Lung (tissue), 12 donors: ENCODE data around the gene A3GALT2. TPM values are rescaled to one million over a fixed set of nuclear protein-coding genes. Genes with fewer than 3 reads are reported as not detected.

Experiments used
- ATAC-seq: fragments of 200-7000 bp; cut with Tn5 transposase; one replicate; pipeline ENCODE4 v1.9.1; 2020; ENCODE audit warnings: moderate number of reproducible peaks; ENCODE audit not compliant: insufficient read depth, low FRiP score
- DNase-seq, 3 donors: peaks; one replicate each; pipeline ENCODE4 v3.0.0-alpha.2; 2013 to 2017
- H3K27ac ChIP-seq, 2 donors: one replicate each; pipeline ENCODE4 v1.5.1; 2013; ENCODE audit warnings: mild to moderate bottlenecking in 2 of 2, moderate library complexity in 2 of 2, control low read depth in 1 of 2, inconsistent platforms in 1 of 2, low read depth in 1 of 2, low read length in 1 of 2
- H3K27me3 ChIP-seq, 3 donors: one replicate each; pipeline ENCODE4 v1.5.1; 2013; ENCODE audit warnings: low read length in 2 of 3; ENCODE audit not compliant: control insufficient read depth in 3 of 3, insufficient read depth in 3 of 3
- H3K36me3 ChIP-seq, 4 donors: one replicate each; pipeline ENCODE4 v1.5.1; 2013; ENCODE audit warnings: low read length in 4 of 4, mild to moderate bottlenecking in 1 of 4, moderate library complexity in 1 of 4; ENCODE audit not compliant: control insufficient read depth in 4 of 4, insufficient read depth in 4 of 4
- H3K4me1 ChIP-seq, 5 donors: one replicate each; pipeline ENCODE4 v1.5.1; 2013; ENCODE audit warnings: low read length in 5 of 5, mild to moderate bottlenecking in 2 of 5, moderate library complexity in 1 of 5; ENCODE audit not compliant: control insufficient read depth in 5 of 5, insufficient read depth in 5 of 5
- H3K4me3 ChIP-seq: one replicate; pipeline ENCODE4 v1.5.1; 2013; ENCODE audit warnings: mild to moderate bottlenecking, control low read depth, moderate library complexity
- H3K9ac ChIP-seq, 2 donors: one replicate each; pipeline ENCODE4 v1.5.1; 2013; ENCODE audit warnings: low read length in 2 of 2, control low read depth in 1 of 2; ENCODE audit not compliant: insufficient read depth in 1 of 2
- H3K9me3 ChIP-seq, 4 donors: one replicate each; pipeline ENCODE4 v1.5.1; 2013; ENCODE audit warnings: low read length in 3 of 4, mild to moderate bottlenecking in 1 of 4, moderate library complexity in 1 of 4; ENCODE audit not compliant: control insufficient read depth in 4 of 4, insufficient read depth in 3 of 4
- CTCF ChIP-seq: IDR thresholded peaks from 2 replicates; pipeline ENCODE4 v1.5.1; 2012; ENCODE audit warnings: mild to moderate bottlenecking; ENCODE audit errors: control extremely low read depth, extremely low read depth
- WGBS, 2 donors: extraction: QIAGEN DNeasy Blood & Tissue Kit; methylation state at CpG; one replicate each; pipeline ENCODE4 v1.1.7; 2013; 5-methylcytosine and 5-hydroxymethylcytosine counted together
- polyA plus RNA-seq, 2 donors: library from polyadenylated mRNA; stranded (reverse); fragments of 200-250 nt; gene quantifications; one replicate each; pipeline ENCODE4 v1.2.1, GENCODE V29; 2013
- total RNA-seq, 2 donors: library from RNA; depleted of rRNA in 1 of 2; stranded (reverse); fragments of >200 nt in 1 of 2; gene quantifications; one replicate each; pipeline ENCODE4 v1.2.1, GENCODE V29; 2014 to 2021
- donor health status: control.
- donor health status: control.
- donor health status: Bipolar disorder and iron deficiency.
- donor health status: healthy.
- donor health status: DM: yes; HTN: yes; CAD: no.

Gene A3GALT2
- total and polyA plus RNA-seq, 4 donors: 0.07 to 0.28 TPM; not detected in 2

GRCh38 chr1:33272509-33272908 is 48.4 kb downstream of the A3GALT2 start:
- Histone ChIP-seq H3K27me3 (no peaks in the 10 kb centered on the region), H3K4me1 (peaks cover 0 to 12% (median 0%) of the 10 kb centered on the region in 5 donors), H3K36me3 (peaks cover 1 to 27% (median 20%) of the 10 kb centered on the region in 4 donors), H3K9me3 (no peaks in the 10 kb centered on the region), H3K4me3 (no peak overlapping the region), H3K9ac (no peak overlapping the region), H3K27ac (no peak overlapping the region)
- ATAC-seq (no peak), DNase-seq (no peak)
- no peak for TF ChIP-seq CTCF
- WGBS, 2 donors: 63 to 65% methylated on average over 3 of the region's 3 CpGs

- H3K4me1 ChIP-seq: peaks cover 0 to 12% (median 0%) of the 10 kb centered on the region in 5 donors
- WGBS, 2 donors: 91 to 93% methylated on average over 13 of the region's 13 CpGs
- H3K27ac ChIP-seq: no peak overlapping the region
- H3K36me3 ChIP-seq: peaks cover 0 to 23% (median 17%) of the 10 kb centered on the region in 4 donors
- no peak overlapping the region for H3K9ac ChIP-seq
- no peak for DNase-seq
- H3K4me3 ChIP-seq: no peak overlapping the region
- no peaks in the 10 kb centered on the region for H3K9me3 ChIP-seq
- TF ChIP-seq CTCF: no peak
- ATAC-seq: no peak
- H3K27me3 ChIP-seq: no peaks in the 10 kb centered on the region
These were observed 49.0 kb downstream of the A3GALT2 start for GRCh38 chr1:33271666-33272505.

GRCh38 chr1:33270808-33271465 is 50.0 kb downstream of the A3GALT2 start:
- 93 to 95% methylated on average over 7 of the region's 7 CpGs for WGBS, 2 donors
- TF ChIP-seq CTCF: no peak

More at GRCh38 chr1:33270808-33271465, 50.0 kb downstream of the A3GALT2 start:
- H3K4me1 ChIP-seq: peaks cover 0 to 16% (median 0%) of the 10 kb centered on the region in 5 donors
- H3K27me3 ChIP-seq: no peaks in the 10 kb centered on the region
- no peak overlapping the region for H3K4me3 ChIP-seq
- ATAC-seq (no peak), DNase-seq (no peak)
- no peak overlapping the region for H3K9ac ChIP-seq
- peaks cover 0 to 22% (median 13%) of the 10 kb centered on the region in 4 donors for H3K36me3 ChIP-seq
- no peak overlapping the region for H3K27ac ChIP-seq
- H3K9me3 ChIP-seq: no peaks in the 10 kb centered on the region
